Erythroblast (primary cell): ENCODE results near the gene DSCAM.

ENCODE experiments used
- DNase-seq, 2 experiments: peaks; one replicate each; lab custom pipeline; 2025; lab: John Stamatoyannopoulos, UW
- GATA1 ChIP-seq: IDR thresholded peaks from 2 replicates; pipeline ENCODE4 v1.6.1; 2011; ENCODE audit warnings: low read depth, mild to moderate bottlenecking, control low read depth, low read length, moderate library complexity
- POLR2A ChIP-seq: IDR thresholded peaks from 2 replicates; pipeline ENCODE4 v1.6.1; 2011; ENCODE audit warnings: mild to moderate bottlenecking, low read length

Gene DSCAM

DNA sequence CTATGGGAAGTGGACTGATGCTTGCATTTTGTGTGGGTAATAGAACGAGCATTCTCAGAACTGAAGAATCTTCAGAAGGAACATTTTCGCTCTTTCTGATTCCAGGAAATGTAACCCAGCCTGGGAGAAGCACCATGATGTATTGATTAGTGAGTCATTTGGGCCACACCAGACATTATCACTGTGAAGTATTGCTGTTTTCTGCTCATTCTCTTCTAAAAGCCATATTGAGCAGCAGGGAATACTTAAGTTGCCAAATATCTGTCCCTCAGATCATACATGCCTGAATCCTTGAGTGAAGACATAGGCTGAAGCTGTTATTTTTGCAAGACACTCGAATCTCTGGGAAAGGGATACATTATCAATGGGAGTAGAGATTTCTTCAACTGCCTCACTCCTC lies 766.6 kb downstream of the DSCAM start:
- DNase-seq, result no peak
- TF ChIP-seq GATA1, result no peak
- TF ChIP-seq POLR2A, result no peak

DNA sequence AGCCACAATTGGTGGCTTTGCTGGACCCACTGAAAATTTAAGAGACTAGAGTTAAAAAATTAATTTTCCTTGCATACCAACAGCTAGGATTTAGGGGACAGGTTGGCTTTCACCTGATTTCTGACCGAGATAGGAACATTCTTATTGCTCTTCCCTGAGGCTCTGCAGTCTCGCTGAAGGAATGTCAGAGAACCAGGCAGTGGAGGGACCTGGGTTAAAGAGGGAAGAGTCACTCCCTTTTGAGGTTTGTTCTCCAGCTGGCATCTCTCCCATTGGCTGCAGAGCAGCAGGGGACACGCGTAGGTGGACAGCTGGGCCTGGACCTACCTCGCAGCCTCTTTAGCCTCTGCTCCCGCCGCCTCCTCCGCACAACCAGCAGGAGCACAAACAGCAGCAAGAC lies 772.2 kb downstream of the DSCAM start:
- no peak for DNase-seq
- TF ChIP-seq GATA1 (no peak), POLR2A (no peak)

DNA sequence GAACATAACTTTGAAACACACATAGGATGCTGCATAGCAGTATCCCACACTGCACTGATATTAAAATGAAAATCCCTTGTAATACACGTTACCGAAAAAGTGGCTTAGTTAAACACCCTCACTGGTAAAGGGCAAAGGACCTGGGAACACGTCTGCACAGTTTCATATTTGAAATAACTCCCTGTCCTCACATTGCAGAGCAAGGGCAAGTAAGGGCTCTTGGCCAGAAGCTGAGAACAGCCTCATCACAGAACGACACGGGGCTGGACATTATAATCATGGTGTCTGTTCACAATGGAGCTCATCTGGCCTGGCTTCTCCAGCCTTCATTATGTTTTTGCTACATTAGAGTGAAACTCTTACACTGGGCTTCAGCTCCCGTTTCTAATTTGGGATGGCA lies 772.8 kb downstream of the DSCAM start:
- TF ChIP-seq GATA1, result no peak
- TF ChIP-seq POLR2A, result no peak

DNA sequence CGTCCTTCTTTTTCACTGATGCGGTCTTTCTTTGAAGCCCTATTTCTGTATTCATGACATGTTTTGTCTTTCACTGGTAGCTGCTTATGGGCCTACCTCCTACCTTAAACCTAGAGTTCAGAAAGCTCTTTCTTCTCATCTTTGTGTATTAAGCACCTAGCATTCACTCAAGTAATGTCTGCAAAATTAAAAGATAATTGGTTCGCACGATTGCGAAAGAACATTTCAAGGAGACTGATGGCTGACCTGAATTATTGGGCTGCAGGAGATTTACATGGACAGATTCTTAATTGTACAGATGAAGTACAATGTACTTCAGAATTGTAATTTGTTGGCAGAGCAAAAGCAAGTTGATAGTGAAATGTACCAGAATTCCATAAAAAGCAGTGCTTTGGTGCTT lies 773.3 kb downstream of the DSCAM start:
- TF ChIP-seq POLR2A (no peak), GATA1 (no peak)
- DNase-seq, result no peak

More for the DNA sequence above, 772.8 kb downstream of the DSCAM start:
- no peak for DNase-seq

DNA sequence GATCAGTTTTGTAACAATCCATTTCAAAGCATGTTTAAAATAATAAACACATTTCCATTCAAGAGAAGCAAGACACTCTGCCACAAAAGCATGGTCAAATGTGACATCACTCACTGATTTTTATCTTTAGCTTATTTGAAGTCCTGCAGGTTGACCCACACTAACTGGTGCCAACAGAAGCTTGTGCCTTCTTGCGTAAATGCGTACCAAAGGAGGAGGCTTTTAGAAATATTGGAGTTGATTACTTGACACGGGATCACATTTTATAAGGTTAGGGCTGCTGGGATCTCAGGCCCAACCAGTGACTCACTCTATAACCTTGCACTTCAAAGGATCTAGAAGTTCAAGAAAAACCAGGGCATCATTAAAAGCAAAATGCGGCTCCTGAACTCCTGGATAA lies 776.1 kb downstream of the DSCAM start:
- TF ChIP-seq POLR2A, result no peak
- TF ChIP-seq GATA1, result no peak
- DNase-seq, result no peak

DNA sequence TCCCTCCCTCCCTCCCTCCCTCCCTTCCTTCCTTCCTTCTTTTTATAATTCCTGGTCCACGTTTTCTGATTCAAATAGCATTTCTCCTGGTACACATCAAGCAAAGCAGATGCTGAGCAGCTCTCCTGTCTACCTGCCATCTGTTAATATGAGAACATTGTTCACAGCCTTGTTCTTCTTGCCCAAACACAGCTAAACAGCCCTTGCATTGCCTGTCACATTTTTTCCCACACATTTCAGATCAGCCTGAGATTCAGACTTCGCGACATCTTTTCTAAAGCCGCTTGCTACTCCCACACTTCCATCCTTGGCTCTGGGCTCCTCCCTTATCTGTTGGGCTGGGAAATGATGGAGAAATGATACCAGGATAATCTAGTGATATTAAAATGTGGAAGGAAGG lies 779.2 kb downstream of the DSCAM start:
- DNase-seq, result no peak
- TF ChIP-seq POLR2A, result no peak
- no peak for TF ChIP-seq GATA1

DNA sequence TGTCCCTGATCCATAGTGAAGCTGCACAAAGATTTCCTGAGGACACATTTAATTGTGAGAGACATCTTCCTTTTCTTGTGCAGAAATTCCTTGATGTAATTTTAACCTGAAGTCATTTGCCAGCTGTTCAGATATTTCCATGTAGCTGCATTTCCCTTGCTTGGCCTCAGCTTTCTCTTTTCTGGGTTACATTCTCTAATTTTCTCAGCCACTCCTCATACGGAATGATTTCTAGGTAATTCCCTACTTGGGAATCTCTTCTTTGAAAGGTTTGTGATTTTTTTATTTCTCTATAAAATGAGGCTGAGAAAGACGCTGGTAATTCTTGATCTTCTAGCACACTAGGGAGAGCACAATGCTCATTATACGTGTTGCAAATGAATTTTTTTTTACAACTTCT lies 780.7 kb downstream of the DSCAM start:
- DNase-seq, result no peak
- no peak for TF ChIP-seq GATA1
- TF ChIP-seq POLR2A, result no peak

DNA sequence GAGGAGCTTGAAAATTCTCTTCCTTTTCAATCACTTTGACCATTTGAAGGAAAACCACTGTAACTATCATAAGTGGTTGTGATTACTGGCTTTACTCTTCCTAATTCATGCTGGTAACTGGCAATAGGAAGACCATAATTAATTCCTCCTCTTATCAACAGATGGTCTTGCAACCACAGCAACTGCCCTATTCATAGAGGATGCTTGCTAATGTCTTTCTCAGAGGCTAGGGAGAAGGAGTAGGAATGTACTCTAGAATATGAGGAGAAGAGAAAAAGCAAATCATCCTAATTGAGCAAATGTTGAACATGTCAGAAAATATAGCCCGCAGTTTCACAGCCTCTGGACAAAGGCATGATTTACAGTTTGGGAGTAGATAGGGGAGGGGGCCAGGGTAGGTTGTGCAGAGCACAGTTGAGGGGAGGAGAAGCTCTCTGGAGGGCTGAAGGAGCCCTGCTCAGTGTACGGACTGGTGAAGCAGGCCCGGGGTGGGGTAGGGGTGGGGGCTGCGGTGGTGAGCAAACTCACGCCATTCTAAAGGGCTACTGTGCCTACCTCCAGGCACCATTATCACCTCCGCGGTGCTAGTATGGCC lies 786.8 kb downstream of the DSCAM start:
- no peak for TF ChIP-seq GATA1
- no peak for TF ChIP-seq POLR2A
- DNase-seq, result no peak

DNA sequence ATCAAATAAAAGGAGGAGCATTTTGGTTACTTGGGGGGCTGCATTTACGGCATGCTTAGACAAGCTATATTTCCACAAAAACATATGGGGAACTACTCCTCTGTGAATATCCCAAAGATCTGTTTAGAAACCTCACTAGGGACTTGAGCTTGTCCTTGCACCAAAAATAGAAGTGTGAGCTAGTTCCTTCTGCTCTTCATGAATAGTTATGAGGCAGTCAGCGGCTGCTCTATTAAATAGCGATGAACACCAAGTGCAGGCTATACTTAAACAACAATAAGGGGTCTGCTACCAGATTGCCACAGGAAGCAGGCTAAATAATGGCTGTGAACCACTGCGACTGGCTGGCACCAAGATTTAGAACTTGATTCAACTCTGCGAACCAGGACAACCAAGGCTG lies 789.6 kb downstream of the DSCAM start:
- no peak for DNase-seq
- TF ChIP-seq GATA1 (no peak), POLR2A (no peak)

DNA sequence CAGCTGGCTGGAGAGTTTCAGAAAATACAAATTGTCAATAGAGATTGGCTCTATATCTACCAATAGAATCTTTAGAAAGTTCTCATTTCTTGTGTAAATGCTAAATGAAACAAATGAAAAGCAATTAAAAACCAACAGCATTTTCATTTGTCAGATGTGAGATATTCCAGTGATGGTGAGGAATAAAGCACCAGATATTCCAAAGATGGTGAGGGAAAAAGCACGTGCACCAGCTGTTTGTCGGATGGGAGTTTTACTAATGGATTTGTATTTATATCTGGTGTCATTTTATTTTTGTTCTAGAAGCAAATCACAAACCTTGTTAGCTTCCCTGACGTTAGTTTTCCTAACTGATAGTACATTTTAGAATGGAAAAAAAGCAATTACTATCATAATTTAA lies 790.9 kb downstream of the DSCAM start:
- no peak for TF ChIP-seq GATA1
- TF ChIP-seq POLR2A, result no peak
- no peak for DNase-seq

DNA sequence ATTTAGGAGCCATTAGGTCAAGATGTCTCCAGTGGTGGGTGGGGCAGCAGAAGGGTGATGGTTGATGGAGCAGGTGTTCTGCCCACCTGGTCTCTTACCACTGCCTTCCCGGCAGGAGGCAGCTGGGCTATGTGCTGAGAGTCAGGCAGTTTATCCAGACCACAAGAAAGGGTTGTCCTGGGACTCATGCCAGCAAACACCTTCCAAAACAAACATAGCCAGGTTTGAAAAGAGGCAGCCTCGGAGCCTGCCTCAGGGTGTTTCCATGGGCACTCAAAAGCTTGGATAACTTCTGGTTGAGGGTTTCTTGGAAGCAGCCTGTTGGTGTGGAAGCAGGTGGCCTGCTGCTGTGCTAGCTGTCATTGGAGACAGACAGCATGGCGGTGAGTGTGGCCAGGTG lies 792.6 kb downstream of the DSCAM start:
- DNase-seq, result no peak
- no peak for TF ChIP-seq GATA1
- TF ChIP-seq POLR2A, result no peak

DNA sequence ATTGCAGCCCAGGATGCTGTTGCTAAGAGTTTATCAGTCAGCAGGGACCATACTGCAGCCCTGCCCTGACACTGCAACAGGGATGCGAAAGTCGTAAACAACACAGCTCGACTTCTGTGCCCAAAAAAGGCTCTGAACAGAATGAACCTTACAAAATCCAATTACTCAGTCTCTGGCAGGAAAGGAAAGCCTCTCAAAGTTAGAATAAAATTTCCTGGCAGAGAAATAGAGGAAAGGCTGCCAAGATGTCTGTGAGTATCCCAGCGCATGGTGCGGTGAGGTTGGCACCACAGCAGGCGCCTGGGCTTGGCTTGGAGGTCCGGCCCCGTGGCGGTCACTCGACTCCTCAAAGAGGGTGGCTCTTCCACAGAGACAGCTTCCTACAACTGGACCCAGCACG lies 794.0 kb downstream of the DSCAM start:
- TF ChIP-seq GATA1 (no peak), POLR2A (no peak)
- DNase-seq, result no peak

DNA sequence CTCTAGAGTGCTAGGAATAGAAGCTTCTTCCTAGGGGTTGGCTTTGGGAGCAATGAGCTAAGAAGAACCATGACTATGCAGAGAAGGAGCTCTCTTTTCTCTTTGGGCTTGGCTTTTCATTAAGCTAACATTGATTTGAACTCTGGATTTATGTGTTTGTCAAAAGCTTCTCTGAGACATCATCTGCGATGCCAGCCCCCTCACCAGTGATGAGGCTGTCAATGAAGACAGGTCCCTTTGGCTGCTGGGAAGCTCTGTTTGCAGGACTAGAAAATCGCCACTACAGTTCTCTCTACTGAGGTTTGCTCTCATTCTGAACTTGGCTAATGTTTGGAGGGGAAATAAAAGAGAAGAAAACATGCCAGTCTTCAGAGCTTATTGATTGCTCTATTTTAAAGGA lies 794.7 kb downstream of the DSCAM start:
- no peak for DNase-seq
- TF ChIP-seq GATA1 (no peak), POLR2A (no peak)

DNA sequence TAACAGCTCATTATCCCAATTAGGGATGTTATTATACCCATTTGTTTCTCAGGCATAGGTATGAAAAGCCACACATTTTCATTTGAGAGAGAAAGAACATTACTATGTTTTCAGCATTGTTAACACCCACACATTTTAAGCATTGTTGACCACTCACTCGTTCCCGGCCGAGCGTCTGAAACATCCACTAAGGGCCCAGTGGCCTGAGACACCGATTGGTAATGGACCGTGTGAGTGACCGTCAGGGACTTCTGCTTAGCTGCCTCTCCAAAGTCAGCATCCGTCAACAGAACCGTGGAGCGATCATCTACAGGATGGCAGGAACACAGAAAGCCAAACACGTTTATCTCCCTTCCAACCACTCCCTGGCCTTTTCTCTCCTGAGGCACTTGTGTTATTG lies 795.2 kb downstream of the DSCAM start:
- no peak for TF ChIP-seq GATA1
- no peak for TF ChIP-seq POLR2A

DNA sequence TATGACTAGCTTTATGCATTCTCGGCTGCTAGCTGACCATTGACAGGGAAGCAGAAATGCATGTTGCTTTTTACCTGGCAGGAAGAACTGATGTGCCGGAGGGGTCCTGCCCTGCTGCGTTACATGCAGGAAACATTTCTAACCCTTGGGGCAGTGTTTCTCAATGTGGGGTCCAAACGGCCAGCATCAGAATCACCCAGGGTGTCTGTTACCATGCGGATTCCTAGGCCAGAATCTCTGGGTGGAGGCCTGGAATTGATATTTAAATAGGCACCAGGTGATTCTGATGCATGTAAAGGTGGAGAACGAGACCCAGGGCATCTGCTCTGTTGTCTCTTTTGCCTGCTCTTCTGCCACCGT lies 797.0 kb downstream of the DSCAM start:
- no peak for TF ChIP-seq GATA1
- no peak for TF ChIP-seq POLR2A

More for the DNA sequence above, 795.2 kb downstream of the DSCAM start:
- no peak for DNase-seq

More for the DNA sequence above, 797.0 kb downstream of the DSCAM start:
- DNase-seq, result no peak
